Smooth muscle cell (in vitro differentiated cells): ENCODE results near the gene ANKRD28. TPM values are rescaled to one million over a fixed set of nuclear protein-coding genes. Genes with fewer than 3 reads are reported as not detected.

Experiments
- DNase-seq: peaks from one replicate; lab custom pipeline; 2025; ENCODE audit not compliant: unreplicated experiment; lab: John Stamatoyannopoulos, UW
- H2AFZ ChIP-seq: fragments of 200-600 bp; sonication (generic); 2 replicates; pipeline ENCODE4 v1.6.0; 2016; ENCODE audit warnings: antibody characterized with exemption, low read depth, mild to moderate bottlenecking
- H3F3A ChIP-seq: fragments of 200-600 bp; sonication (generic); 2 replicates; pipeline ENCODE4 v1.6.0; 2017; ENCODE audit warnings: antibody characterized with exemption, low read depth
- H3K27ac ChIP-seq: fragments of 200-600 bp; sonication (generic); 2 replicates; pipeline ENCODE4 v1.5.1; 2016; ENCODE audit warnings: low read depth, mild to moderate bottlenecking
- H3K27me3 ChIP-seq: fragments of 200-600 bp; sonication (generic); 2 replicates; pipeline ENCODE4 v1.6.1; 2016; ENCODE audit warnings: low read depth, mild to moderate bottlenecking
- H3K36me3 ChIP-seq: fragments of 200-600 bp; sonication (generic); 2 replicates; pipeline ENCODE4 v1.5.1; 2016; ENCODE audit warnings: low read depth
- H3K4me1 ChIP-seq: fragments of 200-600 bp; sonication (generic); 2 replicates; pipeline ENCODE4 v1.5.1; 2016; ENCODE audit warnings: low read depth
- H3K4me2 ChIP-seq: fragments of 200-600 bp; sonication (generic); 2 replicates; pipeline ENCODE4 v1.6.0; 2016; ENCODE audit warnings: mild to moderate bottlenecking
- H3K4me3 ChIP-seq: fragments of 200-600 bp; sonication (generic); 2 replicates; pipeline ENCODE4 v1.5.1; 2016; ENCODE audit warnings: mild to moderate bottlenecking
- H3K79me2 ChIP-seq: fragments of 200-600 bp; sonication (generic); 2 replicates; pipeline ENCODE4 v1.6.0; 2016; ENCODE audit warnings: low read depth, mild to moderate bottlenecking
- H3K9ac ChIP-seq: fragments of 200-600 bp; sonication (generic); 2 replicates; pipeline ENCODE4 v1.6.0; 2016; ENCODE audit warnings: low read depth
- H3K9me3 ChIP-seq: fragments of 200-600 bp; sonication (generic); replicated peaks from 2 replicates; pipeline ENCODE4 v1.5.1; 2016; ENCODE audit warnings: low read depth
- H4K20me1 ChIP-seq: fragments of 200-600 bp; sonication (generic); 2 replicates; pipeline ENCODE4 v1.6.0; 2016; ENCODE audit warnings: low read depth
- CTCF ChIP-seq: fragments of 200-600 bp; sonication (generic); IDR thresholded peaks from 2 replicates; pipeline ENCODE4 v1.5.1; 2017; ENCODE audit warnings: borderline replicate concordance, mild to moderate bottlenecking, antibody characterized with exemption; ENCODE audit not compliant: insufficient read depth, poor library complexity, severe bottlenecking
- WGBS: methylation state at CpG from one replicate; pipeline ENCODE4 v1.1.7; 2016; ENCODE audit warnings: low lambda C conversion rate; 5-methylcytosine and 5-hydroxymethylcytosine counted together
- polyA plus RNA-seq: library from polyadenylated mRNA; unstranded; fragments of >200 nt; fragmentation: Nextera tagmentation; extraction: Ambion mirVana; gene quantifications from 2 replicates; pipeline ENCODE4 v1.2.1, GENCODE V29; 2016
- total RNA-seq: library from RNA; depleted of rRNA; stranded (reverse); fragments of >200 nt; gene quantifications from 2 replicates; pipeline ENCODE4 v1.2.3, GENCODE V29; 2014

The ANKRD28 gene
- total and polyA plus RNA-seq, 2 experiments from 2014 or later, result 11.8 to 35.7 TPM

GRCh38 chr3:15722877-15723623, 74.7 kb downstream of the ANKRD28 start:
- Histone ChIP-seq H3K27ac (no peak overlapping the region), H3K9me3 (no peaks in the 10 kb centered on the region), H3K79me2 (no peaks in the 10 kb centered on the region), H3K4me3 (no peak overlapping the region), H2AFZ (no peak overlapping the region), H4K20me1 (no peaks in the 10 kb centered on the region), H3F3A (no peaks in the 10 kb centered on the region), H3K4me1 (peaks cover 12% of the 10 kb centered on the region), H3K9ac (no peak overlapping the region), H3K36me3 (peaks cover 12% of the 10 kb centered on the region), H3K27me3 (no peaks in the 10 kb centered on the region), H3K4me2 (no peak overlapping the region)
- no peak for DNase-seq
- 58% methylated on average over 3 of the region's 3 CpGs for WGBS
- no peak for TF ChIP-seq CTCF

DNA sequence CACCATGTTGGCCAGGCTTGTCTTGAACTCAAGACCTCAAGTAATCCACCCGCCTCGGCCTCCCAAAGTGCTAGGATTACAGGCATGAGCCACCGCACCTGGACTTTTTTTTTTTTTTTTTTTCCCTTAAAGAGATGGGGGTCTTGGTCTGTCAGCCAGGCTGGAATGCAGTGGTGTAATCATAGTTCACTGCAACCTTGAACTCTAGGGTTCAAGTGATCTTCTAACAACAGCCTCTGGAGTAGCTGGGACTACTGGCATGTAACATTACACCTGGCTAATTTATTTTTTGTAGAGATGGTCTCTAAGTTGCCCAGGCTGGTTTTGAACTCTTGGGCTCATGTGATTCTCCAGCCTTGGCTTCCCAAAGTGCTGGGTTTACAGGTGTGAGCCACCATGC, 81.6 kb downstream of the ANKRD28 start:
- no peak for TF ChIP-seq CTCF

DNA sequence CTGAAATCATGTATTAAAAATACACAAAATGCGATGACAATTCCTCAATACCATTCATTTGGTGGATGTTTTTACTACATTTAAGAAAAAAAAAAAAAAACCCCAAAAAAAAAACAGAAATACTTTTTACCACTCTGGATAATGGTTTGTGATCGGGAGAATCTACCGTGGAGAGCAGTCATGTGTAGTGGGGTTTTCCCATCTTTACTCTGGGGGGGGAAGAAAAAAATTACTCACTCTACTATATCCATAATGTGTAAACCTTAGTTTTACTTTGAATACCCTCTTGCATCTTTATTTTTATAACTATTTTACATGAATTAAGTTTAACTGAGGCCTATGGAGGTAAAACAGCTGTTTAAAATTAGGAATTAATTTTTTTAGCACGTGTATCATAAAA, 83.3 kb downstream of the ANKRD28 start:
- Histone ChIP-seq H4K20me1 (no peaks in the 10 kb centered on the region), H3K4me2 (no peak overlapping the region), H2AFZ (no peak overlapping the region), H3K9ac (no peak overlapping the region), H3K4me1 (no peaks in the 10 kb centered on the region), H3K27me3 (no peaks in the 10 kb centered on the region), H3K79me2 (no peaks in the 10 kb centered on the region), H3F3A (no peaks in the 10 kb centered on the region), H3K36me3 (peaks cover 13% of the 10 kb centered on the region), H3K27ac (no peak overlapping the region), H3K4me3 (no peak overlapping the region), H3K9me3 (no peaks in the 10 kb centered on the region)
- 96% methylated on average over 4 of the region's 4 CpGs for WGBS
- no peak for DNase-seq
- no peak for TF ChIP-seq CTCF

More for the DNA sequence above, 81.6 kb downstream of the ANKRD28 start:
- H3K9ac ChIP-seq, result no peak overlapping the region
- no peaks in the 10 kb centered on the region for H3K4me1 ChIP-seq
- H3K9me3 ChIP-seq, result no peaks in the 10 kb centered on the region
- H3K79me2 ChIP-seq, result no peaks in the 10 kb centered on the region
- no peak overlapping the region for H3K27ac ChIP-seq
- H3F3A ChIP-seq, result no peaks in the 10 kb centered on the region
- no peaks in the 10 kb centered on the region for H3K27me3 ChIP-seq
- no peaks in the 10 kb centered on the region for H4K20me1 ChIP-seq
- WGBS, result 100% methylated on average over 3 of the region's 3 CpGs
- no peak for DNase-seq
- H3K36me3 ChIP-seq, result peaks cover 6% of the 10 kb centered on the region
- no peak overlapping the region for H2AFZ ChIP-seq
- H3K4me3 ChIP-seq, result no peak overlapping the region
- no peak overlapping the region for H3K4me2 ChIP-seq

DNA sequence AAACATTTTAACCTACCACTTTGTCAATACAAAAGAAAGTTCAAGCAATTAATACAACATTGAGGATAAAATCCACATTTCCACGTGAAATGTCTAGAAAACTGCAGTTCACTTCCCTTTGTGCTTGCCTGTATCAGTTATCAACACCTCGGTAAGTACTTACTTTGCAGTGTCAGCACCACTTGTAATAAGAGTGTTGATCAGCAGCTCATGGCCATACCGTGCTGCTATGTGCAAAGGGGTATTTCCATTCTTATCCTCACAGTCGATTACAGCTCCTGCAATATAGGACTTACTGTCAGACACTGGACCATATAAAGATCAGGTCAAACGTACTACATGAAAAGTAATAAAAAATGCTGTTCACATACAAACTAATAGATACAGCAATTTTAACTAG, 84.4 kb downstream of the ANKRD28 start:
- Histone ChIP-seq H4K20me1 (no peaks in the 10 kb centered on the region), H3K27ac (no peak overlapping the region), H3K4me1 (no peaks in the 10 kb centered on the region), H3K9ac (no peak overlapping the region), H3K36me3 (peaks cover 14% of the 10 kb centered on the region), H3K4me3 (no peak overlapping the region), H3K9me3 (no peaks in the 10 kb centered on the region), H2AFZ (no peak overlapping the region), H3K27me3 (no peaks in the 10 kb centered on the region), H3K4me2 (no peak overlapping the region), H3F3A (no peaks in the 10 kb centered on the region), H3K79me2 (no peaks in the 10 kb centered on the region)
- WGBS, result 60% methylated on average over 5 of the region's 5 CpGs
- DNase-seq, result no peak
- TF ChIP-seq CTCF, result no peak
